Endothelial cell of umbilical vein (primary cell): ENCODE measurements around the gene TNS1. TPM values are rescaled to one million over a fixed set of nuclear protein-coding genes. Genes with fewer than 3 reads are reported as not detected.

ENCODE experiments used
- BruUV-seq: library from RNA; stranded (reverse); fragments of 400-500 nt; replicated peaks from 2 replicates; lab custom pipeline; 2021; lab: Mats Ljungman, UMichigan
- CTCF ChIA-PET: fragments of 300-600, 350-600 bp; sonication (Branson Sonifier 250); formaldehyde crosslinking; loops from one replicate; lab custom pipeline; 2021; ENCODE audit warnings: antibody characterized with exemption, inconsistent platforms; lab: Charles Lee
- POLR2A ChIA-PET: fragments of 300-600, 350-600 bp; sonication (Branson Sonifier 250); formaldehyde crosslinking; loops from one replicate; lab custom pipeline; 2021; ENCODE audit warnings: antibody characterized with exemption, inconsistent platforms; lab: Charles Lee
- DNase-seq: peaks from one replicate; pipeline ENCODE4 v3.0.0-alpha.2; 2011; ENCODE audit warnings: low read depth, low spot score
- FAIRE-seq: peaks from 2 replicates; lab custom pipeline; 2011; peaks lifted over from hg19 to GRCh38; lab: Jason Lieb, UNC
- H2AFZ ChIP-seq: 2 replicates; pipeline ENCODE4 v1.6.0; 2012; ENCODE audit warnings: low read depth, low read length, control low read depth, inconsistent platforms
- H3K27ac ChIP-seq: 2 replicates; pipeline ENCODE4 v1.5.1; 2011; ENCODE audit warnings: low read depth, mild to moderate bottlenecking, control low read depth, low read length, moderate library complexity; ENCODE audit not compliant: insufficient read depth
- H3K27me3 ChIP-seq, 2 experiments: 2 replicates each; pipeline versions ENCODE4 v1.6.0 to v1.6.1; 2011; ENCODE audit warnings: low read length in 2 of 2, mixed read lengths in 1 of 2; ENCODE audit not compliant: control insufficient read depth in 2 of 2, insufficient read depth in 2 of 2
- H3K36me3 ChIP-seq, 2 experiments: 2 replicates in 1 of 2; 3 replicates in 1 of 2; pipeline ENCODE4 v1.5.1; 2011; ENCODE audit warnings: low read length in 2 of 2, mild to moderate bottlenecking in 1 of 2, moderate library complexity in 1 of 2; ENCODE audit not compliant: control insufficient read depth in 2 of 2, insufficient read depth in 2 of 2; ENCODE audit errors: extremely low read depth in 1 of 2
- H3K4me1 ChIP-seq: 3 replicates; pipeline ENCODE4 v1.5.1; 2011; ENCODE audit warnings: mild to moderate bottlenecking, low read length; ENCODE audit not compliant: control insufficient read depth, insufficient read depth; ENCODE audit errors: extremely low read depth
- H3K4me2 ChIP-seq: 2 replicates; pipeline ENCODE4 v1.6.1; 2011; ENCODE audit warnings: low read length, control low read depth, mixed read lengths; ENCODE audit not compliant: insufficient read depth
- H3K4me3 ChIP-seq, 3 experiments: fragments of 200-600 bp in 1 of 3; sonication (generic), shearing (Covaris generic) in 1 of 3; replicated peaks in 1 of 3; 2 replicates each; pipeline ENCODE4 v1.5.1; 2011 to 2016; ENCODE audit warnings: control low read depth in 3 of 3, low read length in 3 of 3, mild to moderate bottlenecking in 2 of 3, inconsistent platforms in 1 of 3, low read depth in 1 of 3, moderate library complexity in 1 of 3; ENCODE audit not compliant: insufficient read depth in 1 of 3
- H3K79me2 ChIP-seq: 2 replicates; pipeline ENCODE4 v1.6.0; 2012; ENCODE audit warnings: low read length, inconsistent platforms; ENCODE audit not compliant: control insufficient read depth, insufficient read depth
- H3K9ac ChIP-seq: replicated peaks from 2 replicates; pipeline ENCODE3; 2011; ENCODE audit warnings: low read length, control low read depth; ENCODE audit not compliant: insufficient read depth; ENCODE audit errors: extremely low read depth
- H3K9me1 ChIP-seq: replicated peaks from 3 replicates; pipeline ENCODE4 v1.6.0; 2011; ENCODE audit warnings: mild to moderate bottlenecking, low read length; ENCODE audit not compliant: control insufficient read depth, insufficient read depth; ENCODE audit errors: extremely low read depth
- H3K9me3 ChIP-seq: replicated peaks from 2 replicates; pipeline ENCODE4 v1.5.1; 2012; ENCODE audit warnings: low read length, inconsistent platforms; ENCODE audit not compliant: control insufficient read depth, insufficient read depth
- H4K20me1 ChIP-seq: replicated peaks from 2 replicates; pipeline ENCODE3; 2011; ENCODE audit warnings: mild to moderate bottlenecking, low read length; ENCODE audit not compliant: control insufficient read depth, insufficient read depth; ENCODE audit errors: extremely low read depth
- CTCF ChIP-seq, 2 donors: IDR thresholded peaks; 1 replicate in 1 of 2; 2 replicates in 1 of 2; pipeline ENCODE4 v1.5.1; 2011; ENCODE audit warnings: low read length in 2 of 2, mild to moderate bottlenecking in 2 of 2, moderate library complexity in 2 of 2, control low read depth in 1 of 2, inconsistent platforms in 1 of 2, low read depth in 1 of 2; ENCODE audit not compliant: insufficient read depth in 1 of 2; ENCODE audit errors: extremely low read depth in 1 of 2
- EZH2 ChIP-seq: IDR thresholded peaks from 2 replicates; pipeline ENCODE4 v1.6.1; 2012; ENCODE audit warnings: borderline replicate concordance, low read depth, mild to moderate bottlenecking, moderate library complexity, low read length, inconsistent platforms; ENCODE audit not compliant: severe bottlenecking
- FOS ChIP-seq: IDR thresholded peaks from 2 replicates; pipeline ENCODE4 v1.6.1; 2011; ENCODE audit warnings: mild to moderate bottlenecking, low read length, moderate library complexity, borderline replicate concordance; ENCODE audit not compliant: insufficient read depth
- GATA2 ChIP-seq: IDR thresholded peaks from 2 replicates; pipeline ENCODE4 v1.7.0; 2011; ENCODE audit warnings: low read depth, mild to moderate bottlenecking, moderate library complexity, mixed read lengths, low read length; ENCODE audit not compliant: insufficient read length, insufficient read depth
- JUN ChIP-seq: IDR thresholded peaks from 2 replicates; pipeline ENCODE4 v1.6.1; 2011; ENCODE audit warnings: borderline replicate concordance, low read depth; ENCODE audit not compliant: insufficient read length, insufficient read depth
- MAX ChIP-seq: IDR thresholded peaks from 2 replicates; pipeline ENCODE4 v1.6.1; 2011; ENCODE audit not compliant: insufficient read depth, insufficient read length
- MYC ChIP-seq: IDR thresholded peaks from one replicate; pipeline ENCODE4 v1.6.1; 2011; ENCODE audit warnings: mild to moderate bottlenecking, low read depth, low read length
- POLR2A ChIP-seq: IDR thresholded peaks from 2 replicates; pipeline ENCODE4 v1.6.1; 2012; ENCODE audit warnings: low read depth, mild to moderate bottlenecking, control low read depth, low read length
- POLR2AphosphoS5 ChIP-seq: IDR thresholded peaks from 2 replicates; pipeline ENCODE4 v1.6.1; 2012; ENCODE audit warnings: low read depth, mild to moderate bottlenecking, control low read depth, low read length, moderate library complexity; ENCODE audit not compliant: insufficient read depth
- dilution Hi-C: fragments of 300-500 bp; cut with MboI; formaldehyde crosslinking; loops from one replicate; pipeline ENCODE4 v1.15.0; 2019; ENCODE audit warnings: low sequenced_read_pairs; ENCODE audit not compliant: extremely low pct_ligation_motif_present
- intact Hi-C: fragments of 100-400 bp; cut with micrococcal nuclease; formaldehyde crosslinking; loops from one replicate; pipeline ENCODE4 v1.10.0; 2022
- polyA plus RNA-seq, 4 experiments: library from polyadenylated mRNA; depleted of rRNA in 3 of 4; stranded (reverse) in 3 of 4; unstranded in 1 of 4; fragments of >200 nt; gene quantifications; 2 replicates each; pipeline versions ENCODE4 v1.2.1 to v1.2.3, GENCODE V29; 2011 to 2012; ENCODE audit warnings: missing spikeins in 1 of 4
- total RNA-seq: library from RNA; stranded (reverse); gene quantifications from 2 replicates; pipeline ENCODE4 v1.2.3, GENCODE V29; 2021

The TNS1 gene
- total and polyA plus RNA-seq, 2 donors (not counting 3 experiments of a cell fraction or from before 2014, with no cell fraction given): 11.0 to 52.1 TPM

- Histone ChIP-seq H3K4me3 (no peak overlapping the region), H3K9me3 (no peaks in the 10 kb centered on the region), H3K9me1 (no peaks in the 10 kb centered on the region), H2AFZ (no peak overlapping the region), H3K79me2 (no peaks in the 10 kb centered on the region), H3K4me1 (no peaks in the 10 kb centered on the region), H3K27me3 (peaks cover 1 to 4% of the 10 kb centered on the region in 2 experiments), H3K9ac (no peak overlapping the region), H3K36me3 (no peaks in the 10 kb centered on the region), H3K27ac (no peak overlapping the region), H3K4me2 (no peak overlapping the region), H4K20me1 (no peaks in the 10 kb centered on the region)
- no TSS peak for BruUV-seq
- no peak for DNase-seq
- intact Hi-C loops (no loop called here), dilution Hi-C loops (no loop called here)
- no peak for FAIRE-seq
- no peak for TF ChIP-seq POLR2A
- TF ChIP-seq JUN: no peak
- no peak for TF ChIP-seq MAX
- no peak for TF ChIP-seq EZH2
- no peak for TF ChIP-seq CTCF (IDR thresholded peaks at IDR 0.05; ENCODE audit: extremely low read depth in 1 of 2, insufficient read depth in 1 of 2, low read depth in 1 of 2, low read length in 2 of 2)
- no peak for TF ChIP-seq GATA2
- no peak for TF ChIP-seq MYC
- no peak for TF ChIP-seq POLR2AphosphoS5
- TF ChIP-seq FOS: no peak
- POLR2A ChIA-PET: no interaction called here
- CTCF ChIA-PET: interaction anchor here (0.8 to 1.4 kb wide), 7 partner anchors 9 to 286 kb away, joined by 3 to 11 read pairs (median 3); partner anchors contain the start of gene RUFY4
Measured at GRCh38 chr2:217783243-217783642, 219.6 kb downstream of the TNS1 start.
